Stimulated activated naive CD8-positive, alpha-beta T cell treated with anti-CD3 and anti-CD28 coated beads, Interleukin-15, Interleukin-2, amounts not matched to agents 100 ng/mL and 50 ng/mL, for 24 hours (primary cell): Measurements from ENCODE around the gene EEF1AKMT2.
A peak's percentile ranks its signal among the peaks of the same experiment; 100 is the strongest.
"Not testable (repeated sequence)": the region's sequence is repeated elsewhere in the genome, so short reads cannot be mapped to it uniquely, and the experiment has no call there.

Experiments
- H3K27ac Mint-ChIP-seq: one replicate; pipeline ENCODE4 v1.8.0; 2021; ENCODE audit warnings: mild to moderate bottlenecking, mixed read lengths
- H3K27me3 Mint-ChIP-seq: one replicate; pipeline ENCODE4 v1.8.0; 2021; ENCODE audit warnings: mixed read lengths
- H3K36me3 Mint-ChIP-seq: one replicate; pipeline ENCODE4 v1.8.0; 2021; ENCODE audit warnings: low read depth, mixed read lengths
- H3K4me1 Mint-ChIP-seq: one replicate; pipeline ENCODE4 v1.8.0; 2021; ENCODE audit warnings: low read depth, mixed read lengths
- H3K4me3 Mint-ChIP-seq: one replicate; pipeline ENCODE4 v1.8.0; 2021; ENCODE audit warnings: mild to moderate bottlenecking, mixed read lengths
- H3K9me3 Mint-ChIP-seq: one replicate; pipeline ENCODE4 v1.8.0; 2021; ENCODE audit warnings: mixed read lengths

The EEF1AKMT2 gene

GRCh38 chr10:124798364-124798763, 6.7 kb upstream of the EEF1AKMT2 start:
- Mint-ChIP-seq H3K4me1 (peaks cover 18% of the 10 kb centered on the region), H3K4me3 (no peak overlapping the region), H3K27ac (no peak overlapping the region), H3K9me3 (no peaks in the 10 kb centered on the region), H3K36me3 (no peaks in the 10 kb centered on the region), H3K27me3 (no peaks in the 10 kb centered on the region)

GRCh38 chr10:124792998-124793352, 1.3 kb upstream of the EEF1AKMT2 start:
- Mint-ChIP-seq H3K27ac (peak overlapping the region; percentile 96), H3K9me3 (no peaks in the 10 kb centered on the region), H3K4me3 (peak overlapping the region; percentile 92), H3K4me1 (peaks cover 24% of the 10 kb centered on the region), H3K27me3 (no peaks in the 10 kb centered on the region), H3K36me3 (no peaks in the 10 kb centered on the region)

- not testable (repeated sequence) for H3K9me3 Mint-ChIP-seq, H3K27me3 Mint-ChIP-seq, H3K27ac Mint-ChIP-seq, H3K4me3 Mint-ChIP-seq, H3K4me1 Mint-ChIP-seq
- H3K36me3 Mint-ChIP-seq = peaks cover 34% of the 10 kb centered on the region
Measured at GRCh38 chr10:124782900-124783299, 8.8 kb downstream of the EEF1AKMT2 start.

GRCh38 chr10:124768791-124769190, 22.9 kb downstream of the EEF1AKMT2 start:
- Mint-ChIP-seq H3K9me3 (no peaks in the 10 kb centered on the region), H3K36me3 (peaks cover 72% of the 10 kb centered on the region), H3K4me1 (no peaks in the 10 kb centered on the region), H3K4me3 (no peak overlapping the region), H3K27me3 (no peaks in the 10 kb centered on the region), H3K27ac (no peak overlapping the region)

- H3K27me3 Mint-ChIP-seq = no peaks in the 10 kb centered on the region
- H3K9me3 Mint-ChIP-seq = no peaks in the 10 kb centered on the region
- no peak overlapping the region for H3K4me3 Mint-ChIP-seq
- no peaks in the 10 kb centered on the region for H3K4me1 Mint-ChIP-seq
- no peak overlapping the region for H3K27ac Mint-ChIP-seq
- H3K36me3 Mint-ChIP-seq = peaks cover 56% of the 10 kb centered on the region
Measured at GRCh38 chr10:124765256-124765655, 26.4 kb downstream of the EEF1AKMT2 start.

- Mint-ChIP-seq H3K27me3 (no peaks in the 10 kb centered on the region), H3K4me1 (no peaks in the 10 kb centered on the region), H3K36me3 (peaks cover 60% of the 10 kb centered on the region), H3K4me3 (no peak overlapping the region), H3K9me3 (no peaks in the 10 kb centered on the region), H3K27ac (no peak overlapping the region)
Measured at GRCh38 chr10:124763267-124763666, 28.4 kb downstream of the EEF1AKMT2 start.

GRCh38 chr10:124762281-124762680, 29.4 kb downstream of the EEF1AKMT2 start:
- H3K9me3 Mint-ChIP-seq = no peaks in the 10 kb centered on the region
- H3K4me3 Mint-ChIP-seq = no peak overlapping the region
- no peak overlapping the region for H3K27ac Mint-ChIP-seq
- peaks cover 60% of the 10 kb centered on the region for H3K36me3 Mint-ChIP-seq
- H3K4me1 Mint-ChIP-seq = no peaks in the 10 kb centered on the region
- H3K27me3 Mint-ChIP-seq = no peaks in the 10 kb centered on the region

- no peaks in the 10 kb centered on the region for H3K4me1 Mint-ChIP-seq
- H3K9me3 Mint-ChIP-seq = no peaks in the 10 kb centered on the region
- H3K27ac Mint-ChIP-seq = no peak overlapping the region
- H3K36me3 Mint-ChIP-seq = peaks cover 52% of the 10 kb centered on the region
- no peak overlapping the region for H3K4me3 Mint-ChIP-seq
- H3K27me3 Mint-ChIP-seq = no peaks in the 10 kb centered on the region
Measured at GRCh38 chr10:124756156-124756903, 35.4 kb downstream of the EEF1AKMT2 start.

GRCh38 chr10:124755581-124755980, 36.1 kb downstream of the EEF1AKMT2 start:
- Mint-ChIP-seq H3K27ac (no peak overlapping the region), H3K27me3 (no peaks in the 10 kb centered on the region), H3K9me3 (no peaks in the 10 kb centered on the region), H3K4me1 (no peaks in the 10 kb centered on the region), H3K4me3 (no peak overlapping the region), H3K36me3 (peaks cover 44% of the 10 kb centered on the region)

- Mint-ChIP-seq H3K4me1 (peaks cover 4% of the 10 kb centered on the region), H3K27ac (no peak overlapping the region), H3K36me3 (peaks cover 31% of the 10 kb centered on the region), H3K4me3 (no peak overlapping the region), H3K27me3 (no peaks in the 10 kb centered on the region), H3K9me3 (no peaks in the 10 kb centered on the region)
Measured at GRCh38 chr10:124754227-124754626, 37.5 kb downstream of the EEF1AKMT2 start.

- H3K4me3 Mint-ChIP-seq = no peak overlapping the region
- H3K27me3 Mint-ChIP-seq = no peaks in the 10 kb centered on the region
- peak overlapping the region; percentile 33 for H3K27ac Mint-ChIP-seq
Measured at GRCh38 chr10:124748953-124749645, 42.6 kb downstream of the EEF1AKMT2 start.

GRCh38 chr10:124748166-124748565, 43.5 kb downstream of the EEF1AKMT2 start:
- H3K4me1 Mint-ChIP-seq = peaks cover 25% of the 10 kb centered on the region

More at GRCh38 chr10:124748953-124749645, 42.6 kb downstream of the EEF1AKMT2 start:
- H3K9me3 Mint-ChIP-seq = no peaks in the 10 kb centered on the region
- H3K36me3 Mint-ChIP-seq = peaks cover 13% of the 10 kb centered on the region
- peaks cover 25% of the 10 kb centered on the region for H3K4me1 Mint-ChIP-seq

GRCh38 chr10:124747745-124748144, 43.9 kb downstream of the EEF1AKMT2 start:
- H3K27ac Mint-ChIP-seq = no peak overlapping the region
- H3K36me3 Mint-ChIP-seq = peaks cover 10% of the 10 kb centered on the region
- no peaks in the 10 kb centered on the region for H3K9me3 Mint-ChIP-seq
- H3K4me3 Mint-ChIP-seq = no peak overlapping the region
- H3K27me3 Mint-ChIP-seq = peaks cover 2% of the 10 kb centered on the region
- H3K4me1 Mint-ChIP-seq = peaks cover 29% of the 10 kb centered on the region

More at GRCh38 chr10:124748166-124748565, 43.5 kb downstream of the EEF1AKMT2 start:
- no peak overlapping the region for H3K27ac Mint-ChIP-seq
- peaks cover 12% of the 10 kb centered on the region for H3K36me3 Mint-ChIP-seq
- H3K27me3 Mint-ChIP-seq = no peaks in the 10 kb centered on the region
- no peaks in the 10 kb centered on the region for H3K9me3 Mint-ChIP-seq
- H3K4me3 Mint-ChIP-seq = no peak overlapping the region

- no peak overlapping the region for H3K27ac Mint-ChIP-seq
- no peaks in the 10 kb centered on the region for H3K9me3 Mint-ChIP-seq
- H3K36me3 Mint-ChIP-seq = peaks cover 7% of the 10 kb centered on the region
- peaks cover 37% of the 10 kb centered on the region for H3K4me1 Mint-ChIP-seq
- peaks cover 5% of the 10 kb centered on the region for H3K27me3 Mint-ChIP-seq
- no peak overlapping the region for H3K4me3 Mint-ChIP-seq
Measured at GRCh38 chr10:124746992-124747391, 44.7 kb downstream of the EEF1AKMT2 start.

- H3K36me3 Mint-ChIP-seq, H3K27ac Mint-ChIP-seq, H3K27me3 Mint-ChIP-seq, H3K9me3 Mint-ChIP-seq, H3K4me3 Mint-ChIP-seq: not testable (repeated sequence)
- H3K4me1 Mint-ChIP-seq = peaks cover 42% of the 10 kb centered on the region
Measured at GRCh38 chr10:124746447-124746846, 45.2 kb downstream of the EEF1AKMT2 start.
